HG02759 (cell line): ENCODE measurements around the gene ROBO1.
"Not testable (repeated sequence)": the region's sequence is repeated elsewhere in the genome, so short reads cannot be mapped to it uniquely, and the experiment has no call there.

ENCODE experiments used
- ATAC-seq: cut with Tn5 transposase; IDR thresholded peaks from one replicate; pipeline ENCODE4 v1.9.1; 2021; ENCODE audit warnings: mild to moderate bottlenecking, moderate library complexity; ENCODE audit not compliant: unreplicated experiment

ROBO1 gene

GRCh38 chr3:79178471-79179180 is 589.2 kb downstream of the ROBO1 start:
- no peak for ATAC-seq

GRCh38 chr3:79175870-79176269 is 591.9 kb downstream of the ROBO1 start:
- no peak for ATAC-seq

- not testable (repeated sequence) for ATAC-seq
These were observed 594.5 kb downstream of the ROBO1 start for GRCh38 chr3:79173259-79173658.

- no peak for ATAC-seq
These were observed 595.6 kb downstream of the ROBO1 start for GRCh38 chr3:79172241-79172640.

- ATAC-seq, result no peak
These were observed 597.8 kb downstream of the ROBO1 start for GRCh38 chr3:79170021-79170420.

GRCh38 chr3:79167651-79168416 is 600.0 kb downstream of the ROBO1 start:
- no peak for ATAC-seq

GRCh38 chr3:79162653-79163052 is 605.1 kb downstream of the ROBO1 start:
- no peak for ATAC-seq

GRCh38 chr3:79161941-79162340 is 605.9 kb downstream of the ROBO1 start:
- no peak for ATAC-seq

- ATAC-seq, result no peak
These were observed 607.4 kb downstream of the ROBO1 start for GRCh38 chr3:79160421-79160820.

- no peak for ATAC-seq
These were observed 608.1 kb downstream of the ROBO1 start for GRCh38 chr3:79159736-79160135.

- ATAC-seq, result no peak
These were observed 610.6 kb downstream of the ROBO1 start for GRCh38 chr3:79157191-79157590.

- no peak for ATAC-seq
These were observed 612.9 kb downstream of the ROBO1 start for GRCh38 chr3:79154865-79155264.

- ATAC-seq, result no peak
These were observed 619.0 kb downstream of the ROBO1 start for GRCh38 chr3:79148786-79149185.

- ATAC-seq, result no peak
These were observed 621.8 kb downstream of the ROBO1 start for GRCh38 chr3:79146024-79146423.

- ATAC-seq, result no peak
These were observed 627.1 kb downstream of the ROBO1 start for GRCh38 chr3:79140708-79141107.

- no peak for ATAC-seq
These were observed 628.3 kb downstream of the ROBO1 start for GRCh38 chr3:79139395-79140068.

GRCh38 chr3:79125313-79125984 is 642.3 kb downstream of the ROBO1 start:
- ATAC-seq, result no peak

- no peak for ATAC-seq
These were observed 652.3 kb downstream of the ROBO1 start for GRCh38 chr3:79115458-79115857.

- no peak for ATAC-seq
These were observed 653.9 kb downstream of the ROBO1 start for GRCh38 chr3:79113876-79114275.

- ATAC-seq, result no peak
These were observed 656.3 kb downstream of the ROBO1 start for GRCh38 chr3:79111375-79112052.

- ATAC-seq, result no peak
These were observed 658.0 kb downstream of the ROBO1 start for GRCh38 chr3:79109754-79110153.
